ENCODE data around the gene SRGAP2B. TPM values are rescaled to one million over a fixed set of nuclear protein-coding genes. Genes with fewer than 3 reads are reported as not detected.
"Not testable (repeated sequence)": the region's sequence is repeated elsewhere in the genome, so short reads cannot be mapped to it uniquely, and the experiment has no call there.

Gene SRGAP2B
- total RNA-seq, 2 experiments from 2014 or later = 14.4 to 15.7 TPM

GRCh38 chr1:144889450-144890115, 205.5 kb downstream of the SRGAP2B start:
- DNase-seq, H3K4me3 Mint-ChIP-seq: not testable (repeated sequence)

DNA sequence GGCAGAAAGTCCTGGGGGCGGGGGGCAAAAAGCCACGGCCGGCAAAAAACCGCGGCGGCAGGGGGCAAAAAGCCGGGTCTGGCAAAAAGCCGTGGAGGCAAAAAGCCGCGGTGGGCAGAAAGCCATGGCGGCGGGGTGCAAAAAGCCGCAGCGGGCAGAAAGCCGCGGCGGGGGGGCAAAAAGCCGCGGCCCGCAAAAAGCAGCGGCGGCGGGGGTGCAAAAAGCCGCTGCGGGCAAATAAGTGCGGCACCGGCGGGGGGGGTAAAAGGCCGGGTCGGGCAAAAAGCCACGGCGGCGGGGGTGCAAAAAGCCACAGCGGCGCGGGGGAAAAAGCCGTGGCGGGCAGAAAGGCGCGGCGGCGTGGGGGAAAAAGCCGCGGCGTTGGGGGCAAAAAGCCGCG, 212.1 kb downstream of the SRGAP2B start:
- CTCF ChIA-PET; H3K9me3 Mint-ChIP-seq; ATAC-seq; POLR2A ChIA-PET; intact Hi-C loops (cut with micrococcal nuclease); H3K27me3 Mint-ChIP-seq; H3K4me1 Mint-ChIP-seq (ENCODE audit: low read depth); H3K4me3 Mint-ChIP-seq; H3K27ac Mint-ChIP-seq; H3K36me3 Mint-ChIP-seq (ENCODE audit: low read depth): not testable (repeated sequence)
- DNase-seq = peak; percentile 14

More at GRCh38 chr1:144889450-144890115, 205.5 kb downstream of the SRGAP2B start:
- POLR2A ChIA-PET; H3K27ac Mint-ChIP-seq; H3K36me3 Mint-ChIP-seq (ENCODE audit: low read depth); intact Hi-C loops (cut with micrococcal nuclease); H3K4me1 Mint-ChIP-seq (ENCODE audit: low read depth); H3K9me3 Mint-ChIP-seq; H3K27me3 Mint-ChIP-seq; CTCF ChIA-PET: not testable (repeated sequence)
- peak; percentile 55 for ATAC-seq

- DNase-seq; H3K4me3 Mint-ChIP-seq; ATAC-seq; intact Hi-C loops (cut with micrococcal nuclease); H3K27ac Mint-ChIP-seq; CTCF ChIA-PET; H3K27me3 Mint-ChIP-seq; H3K9me3 Mint-ChIP-seq; H3K4me1 Mint-ChIP-seq (ENCODE audit: low read depth); POLR2A ChIA-PET; H3K36me3 Mint-ChIP-seq (ENCODE audit: low read depth): not testable (repeated sequence)
Measured at GRCh38 chr1:144882343-144882742, 212.8 kb downstream of the SRGAP2B start.

DNA sequence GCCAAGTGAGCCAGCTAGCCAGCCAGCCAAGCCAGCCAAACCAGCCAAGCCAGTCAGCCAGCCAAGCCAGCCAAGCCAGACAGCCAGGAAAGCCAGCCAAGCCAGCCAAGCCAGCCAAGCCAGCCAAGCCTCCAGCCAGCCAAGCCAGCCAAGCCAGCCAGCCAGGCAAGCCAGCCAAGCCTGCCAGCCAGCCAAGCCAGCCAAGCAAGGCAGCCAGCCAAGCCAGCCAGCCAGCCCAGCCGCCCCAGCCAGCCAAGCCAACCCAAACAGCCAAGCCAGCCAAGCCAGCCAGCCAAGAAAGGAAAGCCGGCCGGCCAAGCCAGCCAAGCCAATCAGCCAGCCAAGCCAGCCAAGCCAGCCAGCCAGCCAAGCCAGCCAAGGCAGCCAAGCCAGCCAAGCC, 236.5 kb downstream of the SRGAP2B start:
- POLR2A ChIA-PET; H3K4me3 Mint-ChIP-seq; ATAC-seq; DNase-seq; CTCF ChIA-PET; H3K36me3 Mint-ChIP-seq (ENCODE audit: low read depth); intact Hi-C loops (cut with micrococcal nuclease); H3K27me3 Mint-ChIP-seq; H3K9me3 Mint-ChIP-seq; H3K4me1 Mint-ChIP-seq (ENCODE audit: low read depth); H3K27ac Mint-ChIP-seq: not testable (repeated sequence)

Other genes starting within 250 kb of the SRGAP2B start
- 10 to 100 TPM; 21.0 to 23.2 TPM for gene FAM72D, start 646 bp upstream of the SRGAP2B start, total RNA-seq
- gene PPIAL4D, start 146.8 kb upstream of the SRGAP2B start, total RNA-seq = not detected